IPS-20b (cell line): ENCODE results near the gene XPA.
"Not testable (repeated sequence)": the region's sequence is repeated elsewhere in the genome, so short reads cannot be mapped to it uniquely, and the experiment has no call there.

Source experiments
- H3K27ac ChIP-seq: one replicate; pipeline ENCODE4 v1.5.1; 2013; ENCODE audit warnings: low read length
- H3K27me3 ChIP-seq: 2 replicates; pipeline ENCODE4 v1.6.1; 2013; ENCODE audit warnings: mild to moderate bottlenecking, low read length, inconsistent platforms; ENCODE audit not compliant: insufficient read depth
- H3K36me3 ChIP-seq: 2 replicates; pipeline ENCODE4 v1.6.1; 2013; ENCODE audit warnings: low read depth, mild to moderate bottlenecking, inconsistent platforms, low read length, moderate library complexity; ENCODE audit not compliant: insufficient read depth
- H3K4me1 ChIP-seq: 2 replicates; pipeline ENCODE4 v1.6.1; 2013; ENCODE audit warnings: mild to moderate bottlenecking, control low read depth, inconsistent platforms, low read length, moderate library complexity; ENCODE audit not compliant: insufficient read depth
- H3K4me3 ChIP-seq: 2 replicates; pipeline ENCODE4 v1.5.1; 2013; ENCODE audit warnings: mild to moderate bottlenecking, low read length, inconsistent platforms
- H3K9ac ChIP-seq: 2 replicates; pipeline ENCODE4 v1.6.1; 2013; ENCODE audit warnings: low read depth, mild to moderate bottlenecking, inconsistent platforms, low read length, moderate library complexity
- H3K9me3 ChIP-seq: 2 replicates; pipeline ENCODE4 v1.6.1; 2013; ENCODE audit warnings: mild to moderate bottlenecking, low read depth, low read length, inconsistent platforms; ENCODE audit not compliant: insufficient read depth

The XPA gene

GRCh38 chr9:97699824-97700223 lies 2.7 kb upstream of the XPA start:
- not testable (repeated sequence) for H3K9ac ChIP-seq, H3K27ac ChIP-seq, H3K36me3 ChIP-seq, H3K4me1 ChIP-seq, H3K9me3 ChIP-seq, H3K4me3 ChIP-seq
- peaks cover 36% of the 10 kb centered on the region for H3K27me3 ChIP-seq

- not testable (repeated sequence) for H3K27ac ChIP-seq, H3K4me3 ChIP-seq, H3K9me3 ChIP-seq, H3K9ac ChIP-seq, H3K36me3 ChIP-seq, H3K4me1 ChIP-seq
- peaks cover 36% of the 10 kb centered on the region for H3K27me3 ChIP-seq
Measured at GRCh38 chr9:97699281-97699680, 2.1 kb upstream of the XPA start.

GRCh38 chr9:97698865-97699264 lies 1.7 kb upstream of the XPA start:
- H3K27me3 ChIP-seq: peaks cover 36% of the 10 kb centered on the region
- peaks cover 8% of the 10 kb centered on the region; the same call in 1 of the 2 replicates for H3K4me1 ChIP-seq
- no peaks in the 10 kb centered on the region for H3K36me3 ChIP-seq
- no peak overlapping the region for H3K27ac ChIP-seq
- no peak overlapping the region for H3K4me3 ChIP-seq
- H3K9me3 ChIP-seq: no peaks in the 10 kb centered on the region
- no peak overlapping the region for H3K9ac ChIP-seq

GRCh38 chr9:97697837-97698236 lies 697 bp upstream of the XPA start:
- 0 out of 2 replicates have a peak, but pooled peaks cover 4% of the 10 kb centered on the region for H3K4me1 ChIP-seq
- H3K9me3 ChIP-seq: no peaks in the 10 kb centered on the region
- H3K4me3 ChIP-seq: peak overlapping the region; percentile 71
- peak overlapping the region; percentile 72; the same call in 1 of the 2 replicates for H3K9ac ChIP-seq
- H3K36me3 ChIP-seq: no peaks in the 10 kb centered on the region
- no peak overlapping the region for H3K27ac ChIP-seq
- H3K27me3 ChIP-seq: peaks cover 36% of the 10 kb centered on the region

GRCh38 chr9:97695995-97696802 lies 941 bp downstream of the XPA start:
- Histone ChIP-seq H3K27me3 (peaks cover 36% of the 10 kb centered on the region), H3K36me3 (no peaks in the 10 kb centered on the region), H3K9ac (peak overlapping the region; percentile 72; the same call in 1 of the 2 replicates), H3K4me1 (0 out of 2 replicates have a peak, but pooled peaks cover 4% of the 10 kb centered on the region), H3K27ac (no peak overlapping the region), H3K9me3 (no peaks in the 10 kb centered on the region), H3K4me3 (peak overlapping the region; percentile 71)

- Histone ChIP-seq H3K27ac (no peak overlapping the region), H3K9ac (no peak overlapping the region), H3K27me3 (peaks cover 36% of the 10 kb centered on the region), H3K9me3 (no peaks in the 10 kb centered on the region), H3K36me3 (no peaks in the 10 kb centered on the region), H3K4me3 (no peak overlapping the region), H3K4me1 (0 out of 2 replicates have a peak, but pooled peaks cover 4% of the 10 kb centered on the region)
Measured at GRCh38 chr9:97695390-97695789, 1.8 kb downstream of the XPA start.

GRCh38 chr9:97694769-97695168 lies 2.4 kb downstream of the XPA start:
- Histone ChIP-seq H3K27me3 (peaks cover 36% of the 10 kb centered on the region), H3K4me3 (no peak overlapping the region), H3K4me1 (0 out of 2 replicates have a peak, but pooled peaks cover 4% of the 10 kb centered on the region), H3K9ac (no peak overlapping the region), H3K36me3 (no peaks in the 10 kb centered on the region), H3K9me3 (no peaks in the 10 kb centered on the region), H3K27ac (no peak overlapping the region)

GRCh38 chr9:97689401-97690180 lies 7.5 kb downstream of the XPA start:
- H3K27ac ChIP-seq: no peak overlapping the region
- no peaks in the 10 kb centered on the region for H3K4me1 ChIP-seq
- peaks cover 1% of the 10 kb centered on the region; the same call in 1 of the 2 replicates for H3K36me3 ChIP-seq
- no peaks in the 10 kb centered on the region for H3K9me3 ChIP-seq
- H3K4me3 ChIP-seq: no peak overlapping the region
- no peaks in the 10 kb centered on the region for H3K27me3 ChIP-seq
- no peak overlapping the region for H3K9ac ChIP-seq

GRCh38 chr9:97688654-97689053 lies 8.5 kb downstream of the XPA start:
- Histone ChIP-seq H3K4me3 (no peak overlapping the region), H3K9ac (no peak overlapping the region), H3K4me1 (no peaks in the 10 kb centered on the region), H3K9me3 (no peaks in the 10 kb centered on the region), H3K36me3 (peaks cover 9% of the 10 kb centered on the region), H3K27ac (no peak overlapping the region), H3K27me3 (no peaks in the 10 kb centered on the region)

- H3K4me1 ChIP-seq: no peaks in the 10 kb centered on the region
- no peak overlapping the region for H3K27ac ChIP-seq
- H3K36me3 ChIP-seq: peaks cover 17% of the 10 kb centered on the region
- no peak overlapping the region for H3K4me3 ChIP-seq
- no peaks in the 10 kb centered on the region for H3K9me3 ChIP-seq
- H3K27me3 ChIP-seq: no peaks in the 10 kb centered on the region
- no peak overlapping the region for H3K9ac ChIP-seq
Measured at GRCh38 chr9:97682242-97682641, 14.9 kb downstream of the XPA start.

- Histone ChIP-seq H3K27me3 (no peaks in the 10 kb centered on the region), H3K9ac (no peak overlapping the region), H3K4me3 (no peak overlapping the region), H3K27ac (no peak overlapping the region), H3K9me3 (no peaks in the 10 kb centered on the region), H3K4me1 (no peaks in the 10 kb centered on the region), H3K36me3 (peaks cover 63% of the 10 kb centered on the region)
Measured at GRCh38 chr9:97675655-97676054, 21.5 kb downstream of the XPA start.

- Histone ChIP-seq H3K27me3 (no peaks in the 10 kb centered on the region), H3K27ac (no peak overlapping the region), H3K4me1 (no peaks in the 10 kb centered on the region), H3K36me3 (peaks cover 80% of the 10 kb centered on the region), H3K9ac (no peak overlapping the region), H3K9me3 (no peaks in the 10 kb centered on the region), H3K4me3 (no peak overlapping the region)
Measured at GRCh38 chr9:97673922-97674321, 23.2 kb downstream of the XPA start.
